Measurements from ENCODE around the gene CTTN. TPM values are rescaled to one million over a fixed set of nuclear protein-coding genes. Genes with fewer than 3 reads are reported as not detected.

CTTN gene
- total and polyA plus RNA-seq, 2 of the 13 experiments (the other 11 are each of a cell fraction or from before 2014, with no cell fraction given), result 84.4 to 114 TPM

DNA sequence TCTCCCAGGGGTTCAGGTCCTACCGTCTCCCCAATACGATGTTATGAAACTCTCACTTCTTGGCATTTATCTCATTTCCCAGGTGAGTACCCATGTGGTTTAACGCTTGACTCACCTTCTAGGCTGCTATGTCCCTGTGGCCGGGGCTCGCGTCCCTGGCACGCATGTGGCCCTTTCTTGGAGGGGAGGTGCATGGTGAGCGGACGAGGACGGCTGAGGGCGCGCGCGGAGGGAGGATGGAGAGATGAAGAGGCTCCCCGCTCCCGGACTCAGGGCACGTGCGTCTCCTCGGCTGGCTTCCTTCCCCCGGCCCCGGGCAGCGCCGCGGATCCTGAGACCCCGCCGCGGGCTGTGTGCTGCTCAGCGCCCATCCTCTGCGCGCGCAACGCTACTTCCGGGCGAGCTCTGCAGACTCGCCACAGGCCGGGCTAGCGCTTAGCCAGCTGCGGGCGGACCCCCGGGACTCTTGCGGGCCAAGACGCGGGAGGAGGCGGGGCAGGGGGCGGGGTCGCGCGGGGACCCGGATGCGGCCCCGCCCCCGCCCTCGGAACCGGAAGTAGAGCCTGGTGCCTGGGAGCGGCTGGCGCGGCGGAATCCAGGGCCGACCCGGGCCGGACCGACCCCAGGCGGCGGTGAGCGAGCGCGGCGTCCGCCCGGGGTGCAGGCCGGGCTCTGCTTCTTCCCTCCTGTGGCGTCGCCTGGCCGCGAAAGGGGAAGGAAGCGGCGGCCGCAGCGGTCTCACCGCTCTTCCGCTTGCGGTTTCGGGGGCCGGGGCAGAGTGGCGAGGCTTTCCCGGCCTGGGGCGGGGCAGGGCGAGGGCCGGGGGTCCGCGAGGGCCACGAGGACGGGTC, at the start of gene CTTN (continued):
- TF ChIP-seq ZNF598 (CRISPR knock-in tag; IDR thresholded peaks at IDR 0.05; ENCODE audit: borderline replicate concordance) (no peak), LCORL (IDR thresholded peaks at IDR 0.05) (no peak), LCORL (CRISPR knock-in tag; IDR thresholded peaks at IDR 0.05) (peak; percentile 30; the same call in 1 of the 2 replicates), KDM1A (CRISPR knock-in tag; IDR thresholded peaks at IDR 0.05) (no peak), CCDC6 (CRISPR knock-in tag; IDR thresholded peaks at IDR 0.05) (peak; percentile 82; the same call in 1 of the 2 replicates), ISX (CRISPR knock-in tag; conservative IDR thresholded peaks at IDR 0.05) (no peak), SALL2 (CRISPR knock-in tag; IDR thresholded peaks at IDR 0.05) (peak; percentile 92), SOX13 (IDR thresholded peaks at IDR 0.05) (no peak), SOX13 (CRISPR knock-in tag; conservative IDR thresholded peaks at IDR 0.05 in 1 of 2, IDR thresholded peaks at IDR 0.05 in 1 of 2) (no peak), FOXP1 (IDR thresholded peaks at IDR 0.05) (no peak), FOXP1 (CRISPR knock-in tag; IDR thresholded peaks at IDR 0.05) (no peak), KLF16 (CRISPR knock-in tag; IDR thresholded peaks at IDR 0.05) (peak in 1 of 2 experiments; percentile 58; a peak in 2 of 4 replicates), MEF2D (CRISPR knock-in tag; IDR thresholded peaks at IDR 0.05) (no peak), GLI4 (CRISPR knock-in tag; IDR thresholded peaks at IDR 0.05; ENCODE audit: borderline replicate concordance) (peak; percentile 44; the same call in 1 of the 2 replicates), NFKBIZ (CRISPR knock-in tag; IDR thresholded peaks at IDR 0.05) (0 out of 2 replicates have a peak, but pooled peaks have one; percentile 49), SNAI1 (CRISPR knock-in tag; IDR thresholded peaks at IDR 0.05; ENCODE audit: borderline replicate concordance) (no peak), CAMTA2 (CRISPR knock-in tag; IDR thresholded peaks at IDR 0.05; ENCODE audit: borderline replicate concordance) (no peak), ZFY (CRISPR knock-in tag; IDR thresholded peaks at IDR 0.05) (peak; percentile 87), ZNF780A (CRISPR knock-in tag; IDR thresholded peaks at IDR 0.05) (no peak), IKZF1 (IDR thresholded peaks at IDR 0.05) (no peak), SETDB1 (CRISPR knock-in tag; IDR thresholded peaks at IDR 0.05; ENCODE audit: borderline replicate concordance) (no peak), AGO2 (optimal IDR thresholded peaks at IDR 0.05; ENCODE audit: low read depth, low read length) (no peak), ZNF75D (CRISPR knock-in tag; IDR thresholded peaks at IDR 0.05; ENCODE audit: borderline replicate concordance) (no peak), ZNF160 (CRISPR knock-in tag; IDR thresholded peaks at IDR 0.05) (no peak; the same call in 1 of the 2 replicates), ZBTB7A (CRISPR knock-in tag; IDR thresholded peaks at IDR 0.05) (no peak), RAD21 (CRISPR knock-in tag; IDR thresholded peaks at IDR 0.05) (peak; percentile 35; the same call in 1 of the 2 replicates)
- TF ChIP-seq, protein P1, sequence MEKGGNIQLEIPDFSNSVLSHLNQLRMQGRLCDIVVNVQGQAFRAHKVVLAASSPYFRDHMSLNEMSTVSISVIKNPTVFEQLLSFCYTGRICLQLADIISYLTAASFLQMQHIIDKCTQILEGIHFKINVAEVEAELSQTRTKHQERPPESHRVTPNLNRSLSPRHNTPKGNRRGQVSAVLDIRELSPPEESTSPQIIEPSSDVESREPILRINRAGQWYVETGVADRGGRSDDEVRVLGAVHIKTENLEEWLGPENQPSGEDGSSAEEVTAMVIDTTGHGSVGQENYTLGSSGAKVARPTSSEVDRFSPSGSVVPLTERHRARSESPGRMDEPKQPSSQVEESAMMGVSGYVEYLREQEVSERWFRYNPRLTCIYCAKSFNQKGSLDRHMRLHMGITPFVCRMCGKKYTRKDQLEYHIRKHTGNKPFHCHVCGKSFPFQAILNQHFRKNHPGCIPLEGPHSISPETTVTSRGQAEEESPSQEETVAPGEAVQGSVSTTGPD (CRISPR knock-in tag; IDR thresholded peaks at IDR 0.05), result no peak
- TF ChIP-seq, protein P2, sequence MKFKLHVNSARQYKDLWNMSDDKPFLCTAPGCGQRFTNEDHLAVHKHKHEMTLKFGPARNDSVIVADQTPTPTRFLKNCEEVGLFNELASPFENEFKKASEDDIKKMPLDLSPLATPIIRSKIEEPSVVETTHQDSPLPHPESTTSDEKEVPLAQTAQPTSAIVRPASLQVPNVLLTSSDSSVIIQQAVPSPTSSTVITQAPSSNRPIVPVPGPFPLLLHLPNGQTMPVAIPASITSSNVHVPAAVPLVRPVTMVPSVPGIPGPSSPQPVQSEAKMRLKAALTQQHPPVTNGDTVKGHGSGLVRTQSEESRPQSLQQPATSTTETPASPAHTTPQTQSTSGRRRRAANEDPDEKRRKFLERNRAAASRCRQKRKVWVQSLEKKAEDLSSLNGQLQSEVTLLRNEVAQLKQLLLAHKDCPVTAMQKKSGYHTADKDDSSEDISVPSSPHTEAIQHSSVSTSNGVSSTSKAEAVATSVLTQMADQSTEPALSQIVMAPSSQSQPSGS (CRISPR knock-in tag; IDR thresholded peaks at IDR 0.05), result no peak
- TF ChIP-seq, protein P3, sequence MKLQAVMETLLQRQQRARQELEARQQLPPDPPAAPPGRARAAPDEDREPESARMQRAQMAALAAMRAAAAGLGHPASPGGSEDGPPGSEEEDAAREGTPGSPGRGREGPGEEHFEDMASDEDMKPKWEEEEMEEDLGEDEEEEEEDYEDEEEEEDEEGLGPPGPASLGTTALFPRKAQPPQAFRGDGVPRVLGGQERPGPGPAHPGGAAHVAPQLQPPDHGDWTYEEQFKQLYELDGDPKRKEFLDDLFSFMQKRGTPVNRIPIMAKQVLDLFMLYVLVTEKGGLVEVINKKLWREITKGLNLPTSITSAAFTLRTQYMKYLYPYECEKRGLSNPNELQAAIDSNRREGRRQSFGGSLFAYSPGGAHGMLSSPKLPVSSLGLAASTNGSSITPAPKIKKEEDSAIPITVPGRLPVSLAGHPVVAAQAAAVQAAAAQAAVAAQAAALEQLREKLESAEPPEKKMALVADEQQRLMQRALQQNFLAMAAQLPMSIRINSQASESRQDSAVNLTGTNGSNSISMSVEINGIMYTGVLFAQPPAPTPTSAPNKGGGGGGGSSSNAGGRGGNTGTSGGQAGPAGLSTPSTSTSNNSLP (IDR thresholded peaks at IDR 0.05; ENCODE audit: low read depth, low read length), result no peak

Data from HepG2 (cell line).